Activated naive CD4-positive, alpha-beta T cell treated with anti-CD3 and anti-CD28 coated beads for 36 hours (primary cell): ENCODE results near the gene DMRTA1. TPM values are rescaled to one million over a fixed set of nuclear protein-coding genes. Genes with fewer than 3 reads are reported as not detected.
"Not testable (repeated sequence)": the region's sequence is repeated elsewhere in the genome, so short reads cannot be mapped to it uniquely, and the experiment has no call there.

ENCODE experiments used
- CTCF ChIA-PET: fragments of 350-600 bp; sonication (Branson Sonifier 250); formaldehyde crosslinking; loops from one replicate; lab custom pipeline; 2021; ENCODE audit warnings: antibody characterized with exemption; lab: Charles Lee
- DNase-seq: peaks from one replicate; pipeline ENCODE4 v3.0.0-alpha.2; 2020
- H3K27ac Mint-ChIP-seq: one replicate; pipeline ENCODE4 v1.8.0; 2021; ENCODE audit warnings: mild to moderate bottlenecking, mixed read lengths
- H3K27me3 Mint-ChIP-seq: one replicate; pipeline ENCODE4 v1.8.0; 2021; ENCODE audit warnings: low read depth, mixed read lengths
- H3K36me3 Mint-ChIP-seq: one replicate; pipeline ENCODE4 v1.8.0; 2021; ENCODE audit warnings: low read depth, mixed read lengths
- H3K4me1 Mint-ChIP-seq: one replicate; pipeline ENCODE4 v1.8.0; 2021; ENCODE audit warnings: low read depth, mixed read lengths
- H3K4me3 Mint-ChIP-seq: one replicate; pipeline ENCODE4 v1.8.0; 2021; ENCODE audit warnings: mild to moderate bottlenecking, moderate library complexity, mixed read lengths
- H3K9me3 Mint-ChIP-seq: one replicate; pipeline ENCODE4 v1.8.0; 2021; ENCODE audit warnings: mixed read lengths
- intact Hi-C: fragments of 100-400 bp; cut with micrococcal nuclease; formaldehyde crosslinking; loops from one replicate; pipeline ENCODE4 v1.15.1; 2023
- total RNA-seq, 2 experiments: library from RNA; stranded (reverse); gene quantifications; one replicate each; pipeline ENCODE4 v1.2.3, GENCODE V29; 2021

The DMRTA1 gene
- total RNA-seq, 2 experiments from 2014 or later, result not detected

GRCh38 chr9:22481566-22481965 lies 34.9 kb downstream of the DMRTA1 start:
- intact Hi-C loops, result no loop called here
- Mint-ChIP-seq H3K4me1 (no peaks in the 10 kb centered on the region), H3K9me3 (peaks cover 9% of the 10 kb centered on the region), H3K36me3 (no peaks in the 10 kb centered on the region), H3K4me3 (no peak overlapping the region), H3K27me3 (no peaks in the 10 kb centered on the region), H3K27ac (no peak overlapping the region)
- DNase-seq, result no peak
- CTCF ChIA-PET, result interaction anchor here (1.2 kb wide), 1 partner anchor 13 kb away, joined by 3 read pairs; no protein-coding TSS in a partner anchor

- CTCF ChIA-PET, result no interaction called here
- no peak for DNase-seq
- Mint-ChIP-seq H3K4me3 (no peak overlapping the region), H3K4me1 (no peaks in the 10 kb centered on the region), H3K27me3 (no peaks in the 10 kb centered on the region), H3K36me3 (no peaks in the 10 kb centered on the region), H3K9me3 (peaks cover 9% of the 10 kb centered on the region), H3K27ac (no peak overlapping the region)
- intact Hi-C loops, result no loop called here
These were observed 37.0 kb downstream of the DMRTA1 start for GRCh38 chr9:22483528-22484070.

GRCh38 chr9:22496197-22496596 lies 49.6 kb downstream of the DMRTA1 start:
- H3K27ac Mint-ChIP-seq, CTCF ChIA-PET, H3K4me3 Mint-ChIP-seq, H3K27me3 Mint-ChIP-seq, H3K36me3 Mint-ChIP-seq, H3K9me3 Mint-ChIP-seq, DNase-seq, intact Hi-C loops, H3K4me1 Mint-ChIP-seq: not testable (repeated sequence)
